ENCODE measurements around the gene TANGO6. TPM values are rescaled to one million over a fixed set of nuclear protein-coding genes. Genes with fewer than 3 reads are reported as not detected.
"Not testable (repeated sequence)": the region's sequence is repeated elsewhere in the genome, so short reads cannot be mapped to it uniquely, and the experiment has no call there.

Gene TANGO6
- total and polyA plus RNA-seq, 3 donors from 2014 or later = 23.1 to 41.3 (median 39.4) TPM

- H3K9me3 ChIP-seq = no peaks in the 10 kb centered on the region
- H3K27ac ChIP-seq = no peak overlapping the region
- no peaks in the 10 kb centered on the region for H3K36me3 ChIP-seq (ENCODE audit: low read depth, missing control alignments)
- no peak overlapping the region for H3K4me3 ChIP-seq
- no peak for DNase-seq
- WGBS, 2 donors = 96 to 99% methylated on average over 16 to 19 of the region's 19 CpGs
- TF ChIP-seq CTCF (IDR thresholded peaks at IDR 0.05) (no peak), POLR2A (IDR thresholded peaks at IDR 0.05) (no peak)
- H3K4me1 ChIP-seq = no peaks in the 10 kb centered on the region
- no peaks in the 10 kb centered on the region for H3K27me3 ChIP-seq
- intact Hi-C loops (cut with DNase I; ENCODE audit: low total_unique reads) = no loop called here
Measured at GRCh38 chr16:69120096-69120664, 276.8 kb downstream of the TANGO6 start.

DNA sequence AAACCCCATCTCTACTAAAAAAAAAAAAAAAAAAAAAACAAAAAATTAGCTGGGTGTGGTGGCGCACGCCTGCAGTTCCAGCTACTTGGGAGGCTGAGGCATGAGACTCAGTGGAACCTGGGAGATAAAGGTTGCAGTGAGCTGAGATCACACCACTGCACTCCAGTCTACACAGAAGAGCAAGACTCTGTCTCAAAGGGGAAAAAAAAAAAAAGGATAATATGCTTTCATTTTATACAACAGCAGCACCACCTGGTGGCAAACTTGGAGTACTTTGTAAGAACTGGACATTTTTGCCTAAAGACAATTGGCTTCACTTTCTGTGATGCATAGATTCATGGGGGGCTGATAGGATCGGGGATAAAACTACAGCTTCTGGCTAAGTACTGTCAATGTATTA is 280.6 kb downstream of the TANGO6 start:
- Histone ChIP-seq H3K36me3 (ENCODE audit: low read depth, missing control alignments) (no peaks in the 10 kb centered on the region), H3K27ac (no peak overlapping the region), H3K4me3 (no peak overlapping the region), H3K27me3 (no peaks in the 10 kb centered on the region), H3K4me1 (peaks cover 7% of the 10 kb centered on the region), H3K9me3 (no peaks in the 10 kb centered on the region)
- peak; percentile 62 for DNase-seq
- intact Hi-C loops (cut with DNase I; ENCODE audit: low total_unique reads) = no loop called here
- TF ChIP-seq POLR2A (IDR thresholded peaks at IDR 0.05) (no peak), CTCF (IDR thresholded peaks at IDR 0.05) (peak; percentile 68 to 69 (median 68))
- WGBS, 2 donors = 84 to 87% methylated on average over 3 of the region's 3 CpGs

GRCh38 chr16:69124406-69124805 is 281.1 kb downstream of the TANGO6 start:
- 91% methylated on average over 8 of the region's 8 CpGs for WGBS, 2 donors
- intact Hi-C loops (cut with DNase I; ENCODE audit: low total_unique reads); H3K36me3 ChIP-seq (ENCODE audit: low read depth, missing control alignments): not testable (repeated sequence)

GRCh38 chr16:69124961-69125360 is 281.6 kb downstream of the TANGO6 start:
- intact Hi-C loops (cut with DNase I; ENCODE audit: low total_unique reads); H3K27me3 ChIP-seq; H3K36me3 ChIP-seq (ENCODE audit: low read depth, missing control alignments); H3K9me3 ChIP-seq; H3K4me3 ChIP-seq; H3K27ac ChIP-seq; DNase-seq: not testable (repeated sequence)
- WGBS, 2 donors = 93 to 95% methylated on average over 14 of the region's 14 CpGs
- peaks cover 17% of the 10 kb centered on the region for H3K4me1 ChIP-seq

More at GRCh38 chr16:69124406-69124805, 281.1 kb downstream of the TANGO6 start:
- DNase-seq, H3K27me3 ChIP-seq, H3K27ac ChIP-seq, H3K9me3 ChIP-seq, H3K4me3 ChIP-seq: not testable (repeated sequence)
- peaks cover 12% of the 10 kb centered on the region for H3K4me1 ChIP-seq

GRCh38 chr16:69126221-69126620 is 282.9 kb downstream of the TANGO6 start:
- no peak overlapping the region for H3K4me3 ChIP-seq
- no peaks in the 10 kb centered on the region for H3K36me3 ChIP-seq (ENCODE audit: low read depth, missing control alignments)
- TF ChIP-seq CTCF (IDR thresholded peaks at IDR 0.05) = no peak
- TF ChIP-seq POLR2A (IDR thresholded peaks at IDR 0.05) = no peak
- H3K4me1 ChIP-seq = peaks cover 29% of the 10 kb centered on the region
- intact Hi-C loops (cut with DNase I; ENCODE audit: low total_unique reads) = no loop called here
- no peak for DNase-seq
- no peaks in the 10 kb centered on the region for H3K27me3 ChIP-seq
- WGBS, 2 donors = 51 to 73% methylated on average over 3 of the region's 3 CpGs
- H3K27ac ChIP-seq = no peak overlapping the region
- H3K9me3 ChIP-seq = no peaks in the 10 kb centered on the region

DNA sequence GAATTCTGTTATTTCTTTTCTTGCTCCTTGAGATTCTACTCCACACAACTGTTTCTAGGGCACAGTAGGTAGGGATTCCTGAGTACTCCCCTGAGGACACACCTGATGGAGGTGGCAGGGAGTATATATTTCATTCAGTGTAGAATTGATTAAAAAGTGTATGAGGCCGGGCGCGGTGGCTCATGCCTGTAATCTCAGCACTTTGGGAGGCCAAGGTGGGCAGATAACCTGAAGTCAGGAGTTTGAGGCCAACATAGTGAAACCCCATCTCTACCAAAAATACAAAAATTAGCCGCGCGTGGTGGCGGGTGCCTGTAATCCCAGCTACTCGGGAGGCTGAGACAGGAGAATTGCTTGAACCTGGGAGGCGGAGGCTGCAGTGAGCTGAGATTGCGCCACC is 283.5 kb downstream of the TANGO6 start:
- DNase-seq; H3K27ac ChIP-seq; H3K36me3 ChIP-seq (ENCODE audit: low read depth, missing control alignments); H3K27me3 ChIP-seq; intact Hi-C loops (cut with DNase I; ENCODE audit: low total_unique reads); H3K9me3 ChIP-seq; H3K4me3 ChIP-seq: not testable (repeated sequence)
- peaks cover 30% of the 10 kb centered on the region for H3K4me1 ChIP-seq
- 95 to 96% methylated on average over 10 of the region's 10 CpGs for WGBS, 2 donors
